A673 (cell line): ENCODE measurements around the gene SGCD. TPM values are rescaled to one million over a fixed set of nuclear protein-coding genes. Genes with fewer than 3 reads are reported as not detected.

Source experiments
- BruUV-seq: library from RNA; stranded (reverse); fragments of 400-500 nt; replicated peaks from 2 replicates; lab custom pipeline; 2021; lab: Mats Ljungman, UMichigan
- CTCF ChIA-PET: fragments of 300-600 bp; sonication (Branson Sonifier 250); formaldehyde crosslinking; loops from one replicate; lab custom pipeline; 2022; ENCODE audit warnings: antibody characterized with exemption; lab: Charles Lee
- POLR2A ChIA-PET: fragments of 300-600 bp; sonication (Branson Sonifier 250); formaldehyde crosslinking; loops from one replicate; lab custom pipeline; 2022; ENCODE audit warnings: antibody characterized with exemption; ENCODE audit not compliant: low non-redundant PET; lab: Charles Lee
- DNase-seq: peaks from one replicate; pipeline ENCODE4 v3.0.0-alpha.2; 2015; ENCODE audit warnings: low spot score
- H3K27ac ChIP-seq: fragments of 200-600 bp; sonication (generic); 2 replicates; pipeline ENCODE4 v1.5.1; 2016; ENCODE audit warnings: mixed run types, low read depth, mild to moderate bottlenecking, mixed read lengths, antibody characterized with exemption, low read length; ENCODE audit not compliant: poor library complexity, severe bottlenecking
- H3K27me3 ChIP-seq: fragments of 200-600 bp; sonication (generic); replicated peaks from 2 replicates; pipeline ENCODE4 v1.6.1; 2017; ENCODE audit warnings: mixed run types, low read depth, mild to moderate bottlenecking, mixed read lengths, antibody characterized with exemption, low read length; ENCODE audit not compliant: insufficient read depth, poor library complexity
- H3K36me3 ChIP-seq: fragments of 200-600 bp; sonication (generic); 2 replicates; pipeline ENCODE4 v1.6.1; 2016; ENCODE audit warnings: mixed run types, mild to moderate bottlenecking, mixed read lengths, antibody characterized with exemption, low read length; ENCODE audit not compliant: insufficient read depth, poor library complexity, severe bottlenecking
- H3K4me1 ChIP-seq: fragments of 200-600 bp; sonication (generic); 2 replicates; pipeline ENCODE4 v1.6.1; 2017; ENCODE audit warnings: mixed run types, mild to moderate bottlenecking, mixed read lengths, antibody characterized with exemption, low read length; ENCODE audit not compliant: insufficient read depth, poor library complexity, severe bottlenecking
- H3K4me3 ChIP-seq: fragments of 200-600 bp; sonication (generic); 2 replicates; pipeline ENCODE4 v1.5.1; 2016; ENCODE audit warnings: low read depth, mixed run types, mild to moderate bottlenecking, mixed read lengths, low read length; ENCODE audit not compliant: poor library complexity, severe bottlenecking
- H3K9me3 ChIP-seq: fragments of 200-600 bp; sonication (generic); 2 replicates; pipeline ENCODE4 v1.6.1; 2016; ENCODE audit warnings: mixed run types, low read depth, mild to moderate bottlenecking, mixed read lengths, antibody characterized with exemption, low read length; ENCODE audit not compliant: poor library complexity, severe bottlenecking
- CTCF ChIP-seq: fragments of 300-800, 200-600 bp; sonication (generic); conservative IDR thresholded peaks from 2 replicates; pipeline ENCODE4 v1.5.1; 2017; ENCODE audit warnings: low read depth, mild to moderate bottlenecking, antibody characterized with exemption, low read length, moderate library complexity, mixed read lengths
- EZH2 ChIP-seq: fragments of 200-600 bp; sonication (generic); IDR thresholded peaks from 2 replicates; pipeline ENCODE4 v1.6.1; 2017; ENCODE audit warnings: borderline replicate concordance, low read depth, mild to moderate bottlenecking, mixed read lengths, antibody characterized with exemption, low read length; ENCODE audit not compliant: poor library complexity, severe bottlenecking
- intact Hi-C: fragments of 100-400 bp; cut with micrococcal nuclease; formaldehyde crosslinking; loops from one replicate; pipeline ENCODE4 v1.10.0; 2022; ENCODE audit not compliant: unreplicated experiment
- total RNA-seq: library from RNA; stranded (reverse); gene quantifications from 2 replicates; pipeline ENCODE4 v1.2.3, GENCODE V29; 2021

Gene SGCD
- total RNA-seq, 1 experiment from 2014 or later: 0.17 TPM

- Histone ChIP-seq H3K27me3 (peaks cover 6% of the 10 kb centered on the region), H3K4me3 (no peak overlapping the region), H3K4me1 (no peaks in the 10 kb centered on the region), H3K9me3 (no peaks in the 10 kb centered on the region), H3K36me3 (no peaks in the 10 kb centered on the region), H3K27ac (no peak overlapping the region)
- no TSS peak for BruUV-seq
- intact Hi-C loops: no loop called here
- no peak for DNase-seq
- POLR2A ChIA-PET: no interaction called here
- TF ChIP-seq EZH2 (no peak), CTCF (no peak)
- CTCF ChIA-PET: no interaction called here
Observed at GRCh38 chr5:156322666-156323065, 4.3 kb upstream of the SGCD start.

- no TSS peak for BruUV-seq
- Histone ChIP-seq H3K27ac (no peak overlapping the region), H3K27me3 (peaks cover 6% of the 10 kb centered on the region), H3K9me3 (no peaks in the 10 kb centered on the region), H3K4me3 (no peak overlapping the region), H3K4me1 (no peaks in the 10 kb centered on the region), H3K36me3 (no peaks in the 10 kb centered on the region)
- no peak for DNase-seq
- CTCF ChIA-PET: no interaction called here
- POLR2A ChIA-PET: no interaction called here
- TF ChIP-seq EZH2: no peak
- no peak for TF ChIP-seq CTCF
- intact Hi-C loops: no loop called here
Observed at GRCh38 chr5:156327296-156327695, 332 bp downstream of the SGCD start.

DNA sequence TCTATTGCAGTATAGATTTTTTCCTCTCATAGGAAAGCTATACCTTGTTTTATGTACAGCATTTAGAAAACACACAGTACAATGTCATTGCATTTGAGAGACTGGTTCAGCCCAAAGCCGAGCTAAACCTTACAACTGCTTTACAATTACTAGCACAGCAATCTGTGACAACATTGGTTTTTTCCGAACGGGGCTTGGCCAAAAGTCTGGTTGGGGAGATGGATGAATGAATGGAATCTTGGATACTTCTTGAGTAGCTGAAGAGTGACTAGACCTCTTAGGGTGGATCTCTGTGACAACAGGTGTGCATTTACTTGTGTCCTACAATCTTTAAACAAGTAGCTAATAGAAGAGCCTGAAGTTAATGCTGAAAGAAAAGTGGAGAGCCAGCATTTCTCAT lies 1.2 kb downstream of the SGCD start:
- no peak for TF ChIP-seq EZH2
- TF ChIP-seq CTCF: no peak
- H3K4me3 ChIP-seq: no peak overlapping the region

More for the DNA sequence above, 1.2 kb downstream of the SGCD start:
- no peaks in the 10 kb centered on the region for H3K4me1 ChIP-seq
- H3K9me3 ChIP-seq: no peaks in the 10 kb centered on the region
- H3K27me3 ChIP-seq: peaks cover 6% of the 10 kb centered on the region
- H3K27ac ChIP-seq: no peak overlapping the region
- no peak for DNase-seq
- CTCF ChIA-PET: no interaction called here
- POLR2A ChIA-PET: no interaction called here
- BruUV-seq: no TSS peak
- H3K36me3 ChIP-seq: no peaks in the 10 kb centered on the region
- intact Hi-C loops: no loop called here
